ENCODE measurements around the gene CAST.

The CAST gene

DNA sequence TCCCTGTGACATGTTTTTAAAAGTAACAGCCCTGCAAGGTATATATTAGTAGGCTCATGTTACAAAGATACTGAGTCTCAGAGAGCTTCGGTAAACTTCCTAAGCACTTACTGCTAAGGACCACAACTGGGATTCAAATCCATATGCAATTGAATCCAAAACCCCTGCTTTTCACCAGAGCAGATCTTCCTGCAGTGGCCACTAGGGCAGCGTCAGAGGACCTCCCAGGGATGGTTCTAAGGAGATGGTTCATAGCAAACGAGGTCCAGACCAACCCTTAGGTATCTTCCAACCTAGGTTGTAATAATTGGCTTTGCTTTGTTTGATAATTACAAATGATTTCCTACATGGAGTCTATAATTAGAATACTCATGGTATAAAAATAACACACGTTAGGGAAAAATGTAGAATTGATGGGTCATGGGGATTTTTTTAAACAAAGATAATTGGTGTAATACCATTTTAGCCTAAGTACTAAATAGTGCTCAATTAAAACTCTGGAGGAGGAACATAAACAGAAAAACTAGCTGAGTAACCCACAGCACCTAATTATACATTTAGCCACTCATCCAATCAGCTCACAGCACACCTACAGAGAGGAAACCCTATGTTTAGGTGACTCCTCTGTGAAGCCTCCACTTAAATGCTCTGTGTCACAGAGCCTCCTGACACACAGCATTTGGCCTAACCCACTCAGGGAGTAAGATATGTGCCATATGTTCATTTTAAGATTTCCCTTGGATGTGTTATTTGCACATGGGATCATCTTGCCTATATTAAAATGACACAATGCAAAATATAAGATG, 10.0 kb upstream of the CAST start:
- H3K4me3 ChIP-seq (ENCODE audit: low read depth, low read length), result no peak overlapping the region
- TF ChIP-seq, protein P1, sequence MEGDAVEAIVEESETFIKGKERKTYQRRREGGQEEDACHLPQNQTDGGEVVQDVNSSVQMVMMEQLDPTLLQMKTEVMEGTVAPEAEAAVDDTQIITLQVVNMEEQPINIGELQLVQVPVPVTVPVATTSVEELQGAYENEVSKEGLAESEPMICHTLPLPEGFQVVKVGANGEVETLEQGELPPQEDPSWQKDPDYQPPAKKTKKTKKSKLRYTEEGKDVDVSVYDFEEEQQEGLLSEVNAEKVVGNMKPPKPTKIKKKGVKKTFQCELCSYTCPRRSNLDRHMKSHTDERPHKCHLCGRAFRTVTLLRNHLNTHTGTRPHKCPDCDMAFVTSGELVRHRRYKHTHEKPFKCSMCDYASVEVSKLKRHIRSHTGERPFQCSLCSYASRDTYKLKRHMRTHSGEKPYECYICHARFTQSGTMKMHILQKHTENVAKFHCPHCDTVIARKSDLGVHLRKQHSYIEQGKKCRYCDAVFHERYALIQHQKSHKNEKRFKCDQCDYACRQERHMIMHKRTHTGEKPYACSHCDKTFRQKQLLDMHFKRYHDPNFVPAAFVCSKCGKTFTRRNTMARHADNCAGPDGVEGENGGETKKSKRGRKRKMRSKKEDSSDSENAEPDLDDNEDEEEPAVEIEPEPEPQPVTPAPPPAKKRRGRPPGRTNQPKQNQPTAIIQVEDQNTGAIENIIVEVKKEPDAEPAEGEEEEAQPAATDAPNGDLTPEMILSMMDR (IDR thresholded peaks at IDR 0.05; ENCODE audit: low read depth, low read length, missing control alignments), result peak; percentile 41
- DNase-seq (ENCODE audit: low read depth), result no peak

DNA sequence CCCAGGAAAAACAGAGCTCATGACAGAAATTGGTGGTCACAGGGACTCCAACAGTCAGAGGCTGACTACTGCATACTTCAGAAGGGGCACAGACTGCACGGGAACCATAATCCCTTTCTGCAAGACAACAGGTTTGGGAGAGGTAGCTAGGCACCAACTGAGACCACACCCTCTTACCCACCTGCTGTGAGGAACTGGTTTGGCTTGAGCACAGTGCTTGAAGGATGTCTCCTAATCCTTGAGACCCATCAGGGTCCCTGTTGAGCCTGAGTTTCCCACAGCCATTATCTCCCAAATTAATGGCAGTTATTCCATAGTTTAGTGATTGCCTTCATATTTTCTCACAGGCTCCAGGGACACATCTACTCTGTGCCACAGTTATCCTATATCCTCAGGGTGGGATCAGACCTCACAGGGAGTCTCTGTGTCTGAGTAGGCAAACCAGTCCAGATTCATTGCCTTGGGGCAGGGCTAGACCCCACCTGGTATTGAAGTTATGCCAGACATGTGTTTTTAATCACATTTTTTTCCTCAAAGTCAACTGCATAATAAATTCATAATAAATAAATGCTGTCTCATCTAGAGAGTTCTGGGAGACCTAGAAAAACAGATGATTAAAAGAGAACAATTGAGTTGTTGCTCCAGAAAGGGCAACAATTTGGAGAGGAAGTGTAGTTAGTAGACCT, 9.3 kb upstream of the CAST start:
- TF ChIP-seq, protein P1 (IDR thresholded peaks at IDR 0.05; ENCODE audit: low read depth, low read length, missing control alignments), result no peak
- H3K4me3 ChIP-seq (ENCODE audit: low read depth, low read length), result no peak overlapping the region
- no peak for DNase-seq (ENCODE audit: low read depth)

DNA sequence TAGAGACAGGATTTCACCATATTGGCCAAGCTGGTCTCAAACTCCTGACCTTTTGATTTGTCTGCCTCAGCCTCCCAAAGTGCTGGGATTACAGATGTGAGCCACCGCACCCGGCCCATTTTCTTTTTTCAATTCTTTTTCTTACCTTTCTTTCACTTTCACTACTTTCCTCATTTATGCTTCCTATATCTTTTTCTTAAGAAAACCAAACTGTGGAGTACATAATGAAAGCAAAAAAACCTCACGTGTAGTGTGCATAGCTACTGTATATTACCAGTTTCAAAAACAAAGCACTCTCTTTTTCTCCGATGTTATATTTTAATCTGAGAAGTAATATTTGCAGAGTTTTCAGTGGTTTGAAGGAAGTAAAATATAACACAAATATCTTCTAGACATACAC, 8.0 kb upstream of the CAST start:
- TF ChIP-seq, protein P1 (IDR thresholded peaks at IDR 0.05; ENCODE audit: low read depth, low read length, missing control alignments), result no peak
- no peak overlapping the region for H3K4me3 ChIP-seq (ENCODE audit: low read depth, low read length)
- no peak for DNase-seq (ENCODE audit: low read depth)

DNA sequence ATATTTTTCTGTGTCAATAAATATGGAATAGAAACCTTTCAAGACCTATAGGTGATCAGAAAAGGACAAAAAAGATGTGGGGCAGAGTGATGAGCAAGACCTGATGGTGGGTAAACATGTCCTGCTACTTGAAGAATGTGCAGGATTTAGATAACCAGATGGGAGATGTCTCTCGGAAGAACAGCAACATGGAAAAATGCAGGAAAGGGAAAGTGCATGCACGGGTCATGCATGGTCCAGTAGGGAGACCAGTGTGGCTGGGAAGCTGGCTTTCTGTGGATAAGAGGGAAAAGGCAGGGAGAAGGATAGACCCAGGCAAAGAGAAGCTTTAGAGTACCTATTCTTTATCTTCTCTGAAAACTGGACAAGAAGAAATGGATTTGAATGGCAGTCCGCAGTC, 7.1 kb upstream of the CAST start:
- TF ChIP-seq, protein P1 (IDR thresholded peaks at IDR 0.05; ENCODE audit: low read depth, low read length, missing control alignments), result no peak

DNA sequence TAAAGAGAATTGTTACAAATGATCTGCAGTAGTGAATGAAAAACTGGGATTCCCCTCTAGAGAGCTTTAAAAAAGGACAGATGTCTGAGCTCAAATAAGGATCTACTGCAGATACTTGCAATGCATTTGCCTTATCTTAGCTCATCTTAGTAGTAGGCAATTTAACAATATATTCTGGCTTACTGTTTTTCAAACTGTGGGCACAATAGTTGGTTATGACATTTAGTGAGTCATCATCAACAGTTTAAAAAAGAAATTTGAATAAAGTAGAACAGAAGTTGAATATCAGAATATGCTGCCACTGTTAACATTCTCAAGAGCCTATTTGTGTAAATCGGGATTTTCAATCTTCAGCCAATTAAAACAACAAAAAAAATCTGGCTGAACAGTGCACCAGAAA, 6.7 kb upstream of the CAST start:
- DNase-seq (ENCODE audit: low read depth), result no peak
- no peak overlapping the region for H3K4me3 ChIP-seq (ENCODE audit: low read depth, low read length)
- TF ChIP-seq, protein P1 (IDR thresholded peaks at IDR 0.05; ENCODE audit: low read depth, low read length, missing control alignments), result no peak

More for the DNA sequence above, 7.1 kb upstream of the CAST start:
- H3K4me3 ChIP-seq (ENCODE audit: low read depth, low read length), result no peak overlapping the region
- DNase-seq (ENCODE audit: low read depth), result no peak

DNA sequence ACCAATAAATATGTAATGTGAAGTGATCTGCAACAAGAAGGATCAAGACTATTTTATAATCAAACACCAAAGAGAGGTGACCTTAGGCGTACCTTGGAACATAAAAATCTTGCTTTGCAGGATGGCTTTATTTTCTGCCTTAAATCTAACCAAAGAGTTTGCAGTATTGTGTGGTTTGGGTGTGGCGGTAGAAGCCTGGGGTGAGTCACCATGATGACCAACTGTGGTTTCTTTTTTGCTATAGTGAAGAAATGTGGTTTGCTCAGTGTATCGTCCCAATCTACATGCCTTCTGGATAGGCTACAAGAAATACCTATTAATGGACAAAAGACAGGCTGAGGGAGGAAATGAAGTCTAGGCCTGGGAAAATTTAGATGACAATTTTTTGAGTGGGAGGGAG, 5.1 kb upstream of the CAST start:
- TF ChIP-seq, protein P1 (IDR thresholded peaks at IDR 0.05; ENCODE audit: low read depth, low read length, missing control alignments), result no peak
- no peak overlapping the region for H3K4me3 ChIP-seq (ENCODE audit: low read depth, low read length)
- DNase-seq (ENCODE audit: low read depth), result no peak

All from GM12864 (cell line).